ENCODE results near the gene SLC35C1.

Gene SLC35C1

GRCh38 chr11:45846974-45847910 is 42.3 kb downstream of the SLC35C1 start, which contains the start of gene CRY2:
Gene CRY2, plus strand, starts transcription at chr11:45847475. Its CDS starts 16 bp downstream, at chr11:45847491.
- peak; percentile 98 for DNase-seq

- DNase-seq: peak; percentile 16
Measured at GRCh38 chr11:45847911-45848316, 43.0 kb downstream of the SLC35C1 start.

GRCh38 chr11:45848654-45849081 is 43.7 kb downstream of the SLC35C1 start:
- no peak for DNase-seq

- DNase-seq: no peak
Measured at GRCh38 chr11:45850446-45850845, 45.5 kb downstream of the SLC35C1 start.

GRCh38 chr11:45851228-45851627 is 46.3 kb downstream of the SLC35C1 start:
- no peak for DNase-seq

- DNase-seq: no peak
Measured at GRCh38 chr11:45852018-45852711, 47.2 kb downstream of the SLC35C1 start.

GRCh38 chr11:45852712-45853101 is 47.8 kb downstream of the SLC35C1 start:
- DNase-seq: no peak

- no peak for DNase-seq
Measured at GRCh38 chr11:45853332-45854219, 48.6 kb downstream of the SLC35C1 start.

GRCh38 chr11:45855308-45855707 is 50.4 kb downstream of the SLC35C1 start:
- DNase-seq: no peak

- no peak for DNase-seq
Measured at GRCh38 chr11:45856044-45856468, 51.1 kb downstream of the SLC35C1 start.

- DNase-seq: no peak
Measured at GRCh38 chr11:45857961-45858474, 53.1 kb downstream of the SLC35C1 start.

- DNase-seq: no peak
Measured at GRCh38 chr11:45858751-45859398, 53.9 kb downstream of the SLC35C1 start.

- DNase-seq: no peak
Measured at GRCh38 chr11:45859661-45860140, 54.8 kb downstream of the SLC35C1 start.

- no peak for DNase-seq
Measured at GRCh38 chr11:45860348-45860747, 55.4 kb downstream of the SLC35C1 start.

- no peak for DNase-seq
Measured at GRCh38 chr11:45860764-45861510, 56.0 kb downstream of the SLC35C1 start.
